Caco-2 (cell line): Measurements from ENCODE around the gene UQCR11. TPM values are rescaled to one million over a fixed set of nuclear protein-coding genes. Genes with fewer than 3 reads are reported as not detected.

Experiments
- BruUV-seq: library from RNA; stranded (reverse); fragments of 400-500 nt; replicated peaks from 2 replicates; lab custom pipeline; 2021; lab: Mats Ljungman, UMichigan
- CTCF ChIA-PET: fragments of 300-600 bp; sonication (Branson Sonifier 250); formaldehyde crosslinking; loops from one replicate; lab custom pipeline; 2022; ENCODE audit warnings: antibody characterized with exemption; lab: Charles Lee
- POLR2A ChIA-PET: fragments of 300-600 bp; sonication (Branson Sonifier 250); formaldehyde crosslinking; loops from one replicate; lab custom pipeline; 2022; ENCODE audit warnings: antibody characterized with exemption; lab: Charles Lee
- DNase-seq, 2 experiments: peaks; one replicate each; pipeline versions ENCODE4 v3.0.0 to v3.0.0-alpha.2; 2020 to 2022
- H3K27me3 ChIP-seq: replicated peaks from 2 replicates; pipeline ENCODE4 v1.6.0; 2011; ENCODE audit warnings: low read length; ENCODE audit not compliant: control insufficient read depth, insufficient read depth
- H3K36me3 ChIP-seq: 2 replicates; pipeline ENCODE4 v1.5.1; 2011; ENCODE audit warnings: low read length; ENCODE audit not compliant: control insufficient read depth, insufficient read depth
- H3K4me1 ChIP-seq: fragments of 250-450 bp; sonication (Bioruptor Pico); 2 replicates; pipeline ENCODE4 v1.5.1; 2020; ENCODE audit warnings: mild to moderate bottlenecking
- H3K4me3 ChIP-seq: 2 replicates; pipeline ENCODE4 v1.5.1; 2011; ENCODE audit warnings: low read depth, mild to moderate bottlenecking, control low read depth, low read length
- H3K9me3 ChIP-seq: fragments of 250-450 bp; sonication (Bioruptor Pico); 2 replicates; pipeline ENCODE4 v1.5.1; 2020; ENCODE audit warnings: mild to moderate bottlenecking, moderate library complexity
- H3K27ac Mint-ChIP-seq: one replicate; pipeline ENCODE4 v1.8.0; 2022; ENCODE audit warnings: mixed read lengths; ENCODE audit not compliant: unreplicated experiment
- H3K27me3 Mint-ChIP-seq: one replicate; pipeline ENCODE4 v1.8.0; 2022; ENCODE audit warnings: mixed read lengths; ENCODE audit not compliant: insufficient read depth, unreplicated experiment
- H3K36me3 Mint-ChIP-seq: one replicate; pipeline ENCODE4 v1.8.0; 2022; ENCODE audit warnings: mild to moderate bottlenecking, mixed read lengths; ENCODE audit not compliant: insufficient read depth, unreplicated experiment
- H3K4me1 Mint-ChIP-seq: one replicate; pipeline ENCODE4 v1.8.0; 2022; ENCODE audit warnings: low read depth, mixed read lengths; ENCODE audit not compliant: unreplicated experiment
- H3K4me3 Mint-ChIP-seq: one replicate; pipeline ENCODE4 v1.8.0; 2022; ENCODE audit warnings: mild to moderate bottlenecking, moderate library complexity, mixed read lengths; ENCODE audit not compliant: unreplicated experiment
- H3K9me3 Mint-ChIP-seq: one replicate; pipeline ENCODE4 v1.8.0; 2022; ENCODE audit warnings: mixed read lengths; ENCODE audit not compliant: unreplicated experiment
- intact Hi-C: fragments of 100-400 bp; cut with micrococcal nuclease; formaldehyde crosslinking; loops from one replicate; pipeline ENCODE4 v1.10.0; 2022; ENCODE audit not compliant: unreplicated experiment
- total RNA-seq: library from RNA; stranded (reverse); gene quantifications from 2 replicates; pipeline ENCODE4 v1.2.3, GENCODE V29; 2022
- TF ChIP-seq, protein P1 (sequence below), 2 experiments: fragments of 200-600 bp in 1 of 2; IDR thresholded peaks; 1 replicate in 1 of 2; 2 replicates in 1 of 2; pipeline versions ENCODE4 v1.5.1 to v1.8.0; 2011 to 2022; ENCODE audit warnings: antibody characterized with exemption in 1 of 2, control low read depth in 1 of 2, inconsistent platforms in 1 of 2, low read depth in 1 of 2, low read length in 1 of 2, mild to moderate bottlenecking in 1 of 2, moderate library complexity in 1 of 2; ENCODE audit not compliant: insufficient read depth in 1 of 2, severe bottlenecking in 1 of 2, unreplicated experiment in 1 of 2

The UQCR11 gene
- total RNA-seq, 1 experiment from 2014 or later = 222 TPM

DNA sequence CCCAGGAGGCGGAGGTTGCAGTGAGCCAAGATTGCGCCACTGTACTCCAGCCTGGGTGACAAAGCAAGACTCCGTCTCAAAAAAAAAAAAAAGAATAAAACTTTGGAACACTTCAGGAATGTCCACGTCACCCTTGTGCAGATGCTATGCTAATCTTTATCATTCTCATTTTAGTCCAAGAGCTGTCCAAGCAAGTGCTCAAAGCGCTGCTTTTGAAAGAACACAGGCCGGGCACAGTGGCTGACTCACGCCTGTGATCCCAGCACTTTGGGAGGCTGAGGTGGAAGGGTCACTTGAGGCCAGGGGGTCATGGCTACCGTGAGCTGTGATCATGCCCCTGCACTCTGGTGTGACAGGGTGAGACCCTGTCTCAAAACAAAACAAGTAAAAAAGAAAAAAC, 11.1 kb upstream of the UQCR11 start:
- TF ChIP-seq, protein P1, sequence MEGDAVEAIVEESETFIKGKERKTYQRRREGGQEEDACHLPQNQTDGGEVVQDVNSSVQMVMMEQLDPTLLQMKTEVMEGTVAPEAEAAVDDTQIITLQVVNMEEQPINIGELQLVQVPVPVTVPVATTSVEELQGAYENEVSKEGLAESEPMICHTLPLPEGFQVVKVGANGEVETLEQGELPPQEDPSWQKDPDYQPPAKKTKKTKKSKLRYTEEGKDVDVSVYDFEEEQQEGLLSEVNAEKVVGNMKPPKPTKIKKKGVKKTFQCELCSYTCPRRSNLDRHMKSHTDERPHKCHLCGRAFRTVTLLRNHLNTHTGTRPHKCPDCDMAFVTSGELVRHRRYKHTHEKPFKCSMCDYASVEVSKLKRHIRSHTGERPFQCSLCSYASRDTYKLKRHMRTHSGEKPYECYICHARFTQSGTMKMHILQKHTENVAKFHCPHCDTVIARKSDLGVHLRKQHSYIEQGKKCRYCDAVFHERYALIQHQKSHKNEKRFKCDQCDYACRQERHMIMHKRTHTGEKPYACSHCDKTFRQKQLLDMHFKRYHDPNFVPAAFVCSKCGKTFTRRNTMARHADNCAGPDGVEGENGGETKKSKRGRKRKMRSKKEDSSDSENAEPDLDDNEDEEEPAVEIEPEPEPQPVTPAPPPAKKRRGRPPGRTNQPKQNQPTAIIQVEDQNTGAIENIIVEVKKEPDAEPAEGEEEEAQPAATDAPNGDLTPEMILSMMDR (IDR thresholded peaks at IDR 0.05; ENCODE audit: insufficient read depth in 1 of 2, low read depth in 1 of 2, low read length in 1 of 2, severe bottlenecking in 1 of 2, unreplicated experiment in 1 of 2) = no peak
- CTCF ChIA-PET = no interaction called here
- Mint-ChIP-seq H3K9me3 (no peaks in the 10 kb centered on the region), H3K27me3 (no peaks in the 10 kb centered on the region), H3K4me3 (no peak overlapping the region), H3K4me1 (no peaks in the 10 kb centered on the region), H3K27ac (no peak overlapping the region), H3K36me3 (peaks cover 71% of the 10 kb centered on the region)
- no TSS peak for BruUV-seq
- POLR2A ChIA-PET = no interaction called here
- no peak overlapping the region for H3K4me3 ChIP-seq
- H3K27me3 ChIP-seq = no peaks in the 10 kb centered on the region
- no peaks in the 10 kb centered on the region; the same call in none of the 2 replicates for H3K36me3 ChIP-seq
- DNase-seq = no peak
- no peaks in the 10 kb centered on the region for H3K4me1 ChIP-seq
- no peaks in the 10 kb centered on the region for H3K9me3 ChIP-seq
- intact Hi-C loops = no loop called here

- ChIA-PET CTCF (no interaction called here), POLR2A (no interaction called here)
- Mint-ChIP-seq H3K4me3 (no peak overlapping the region), H3K9me3 (no peaks in the 10 kb centered on the region), H3K36me3 (peaks cover 75% of the 10 kb centered on the region), H3K27ac (no peak overlapping the region), H3K4me1 (no peaks in the 10 kb centered on the region), H3K27me3 (no peaks in the 10 kb centered on the region)
- Histone ChIP-seq H3K9me3 (no peaks in the 10 kb centered on the region), H3K4me3 (no peak overlapping the region), H3K4me1 (no peaks in the 10 kb centered on the region), H3K36me3 (no peaks in the 10 kb centered on the region; the same call in none of the 2 replicates), H3K27me3 (no peaks in the 10 kb centered on the region)
- BruUV-seq = no TSS peak
- no peak for DNase-seq
- TF ChIP-seq, protein P1 (IDR thresholded peaks at IDR 0.05; ENCODE audit: insufficient read depth in 1 of 2, low read depth in 1 of 2, low read length in 1 of 2, severe bottlenecking in 1 of 2, unreplicated experiment in 1 of 2) = no peak
- intact Hi-C loops = no loop called here
These were observed 10.0 kb upstream of the UQCR11 start for GRCh38 chr19:1615156-1615765.

- Histone ChIP-seq H3K36me3 (peaks cover 2% of the 10 kb centered on the region), H3K4me3 (no peak overlapping the region), H3K4me1 (no peaks in the 10 kb centered on the region), H3K9me3 (no peaks in the 10 kb centered on the region), H3K27me3 (no peaks in the 10 kb centered on the region)
- BruUV-seq = no TSS peak
- no peak overlapping the region for H3K27ac Mint-ChIP-seq
- H3K9me3 Mint-ChIP-seq = no peaks in the 10 kb centered on the region
- TF ChIP-seq, protein P1 (IDR thresholded peaks at IDR 0.05; ENCODE audit: insufficient read depth in 1 of 2, low read depth in 1 of 2, low read length in 1 of 2, severe bottlenecking in 1 of 2, unreplicated experiment in 1 of 2) = no peak
- H3K4me3 Mint-ChIP-seq = no peak overlapping the region
- intact Hi-C loops = no loop called here
- CTCF ChIA-PET = no interaction called here
- H3K4me1 Mint-ChIP-seq = no peaks in the 10 kb centered on the region
- DNase-seq = no peak
- peaks cover 72% of the 10 kb centered on the region for H3K36me3 Mint-ChIP-seq
- no peaks in the 10 kb centered on the region for H3K27me3 Mint-ChIP-seq
- POLR2A ChIA-PET = interaction anchor here (0.5 kb wide), 1 partner anchor 48 kb away, joined by 7 read pairs; no protein-coding TSS in a partner anchor
These were observed 8.7 kb upstream of the UQCR11 start for GRCh38 chr19:1613808-1614570.
